ENCODE data around the gene KLHL2. TPM values are rescaled to one million over a fixed set of nuclear protein-coding genes. Genes with fewer than 3 reads are reported as not detected.
"Not testable (repeated sequence)": the region's sequence is repeated elsewhere in the genome, so short reads cannot be mapped to it uniquely, and the experiment has no call there.

Gene KLHL2
- total RNA-seq, 4 donors from 2014 or later: 3.6 to 7.9 (median 6.4) TPM

DNA sequence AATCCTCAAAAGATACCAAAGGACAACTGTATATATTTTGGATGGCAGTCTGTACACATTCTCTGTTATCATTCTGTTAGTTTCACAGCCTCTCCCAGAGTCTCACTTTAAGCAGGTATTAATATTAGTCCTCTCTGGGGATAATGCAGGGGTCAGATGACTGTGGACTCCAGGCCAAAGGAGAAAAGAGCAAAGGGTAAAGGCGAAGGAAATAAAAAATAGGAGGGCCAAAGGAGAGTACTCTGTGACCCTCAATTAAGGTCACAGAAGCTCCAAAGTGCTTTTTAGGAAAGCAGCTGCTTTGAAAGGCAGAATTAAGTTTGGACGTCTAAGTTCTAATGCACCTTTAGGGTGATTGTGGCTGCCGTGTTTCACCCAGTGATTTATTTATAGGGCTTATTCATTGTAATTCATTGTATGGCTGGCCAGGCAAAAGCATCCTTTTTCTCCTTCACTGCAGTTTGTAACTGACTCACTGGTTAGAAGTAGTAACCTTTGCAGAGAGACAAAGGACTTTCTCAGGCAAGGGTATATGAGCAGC is 127.9 kb downstream of the KLHL2 start:
- Histone ChIP-seq H3K27me3 (no peaks in the 10 kb centered on the region), H3K4me3 (no peak overlapping the region), H3K27ac (no peak overlapping the region), H3K4me1 (no peaks in the 10 kb centered on the region), H3K36me3 (peaks cover 0 to 10% of the 10 kb centered on the region in 2 donors), H3K9me3 (no peaks in the 10 kb centered on the region)
- DNase-seq (no peak), ATAC-seq (no peak)
- TF ChIP-seq, protein P1, sequence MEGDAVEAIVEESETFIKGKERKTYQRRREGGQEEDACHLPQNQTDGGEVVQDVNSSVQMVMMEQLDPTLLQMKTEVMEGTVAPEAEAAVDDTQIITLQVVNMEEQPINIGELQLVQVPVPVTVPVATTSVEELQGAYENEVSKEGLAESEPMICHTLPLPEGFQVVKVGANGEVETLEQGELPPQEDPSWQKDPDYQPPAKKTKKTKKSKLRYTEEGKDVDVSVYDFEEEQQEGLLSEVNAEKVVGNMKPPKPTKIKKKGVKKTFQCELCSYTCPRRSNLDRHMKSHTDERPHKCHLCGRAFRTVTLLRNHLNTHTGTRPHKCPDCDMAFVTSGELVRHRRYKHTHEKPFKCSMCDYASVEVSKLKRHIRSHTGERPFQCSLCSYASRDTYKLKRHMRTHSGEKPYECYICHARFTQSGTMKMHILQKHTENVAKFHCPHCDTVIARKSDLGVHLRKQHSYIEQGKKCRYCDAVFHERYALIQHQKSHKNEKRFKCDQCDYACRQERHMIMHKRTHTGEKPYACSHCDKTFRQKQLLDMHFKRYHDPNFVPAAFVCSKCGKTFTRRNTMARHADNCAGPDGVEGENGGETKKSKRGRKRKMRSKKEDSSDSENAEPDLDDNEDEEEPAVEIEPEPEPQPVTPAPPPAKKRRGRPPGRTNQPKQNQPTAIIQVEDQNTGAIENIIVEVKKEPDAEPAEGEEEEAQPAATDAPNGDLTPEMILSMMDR (IDR thresholded peaks at IDR 0.05 in 4 of 5, conservative IDR thresholded peaks at IDR 0.05 in 1 of 5): no peak
- no peak for TF ChIP-seq POLR2A (IDR thresholded peaks at IDR 0.05)
- in situ Hi-C loops (cut with MboI; ENCODE audit: low sequenced_read_pairs in 4 of 4) (loop anchor here in 2 of 4 donors (10.0 to 25.0 kb wide), 2 partner anchors 123 to 220 kb away; partner anchors contain the start of genes KLHL2 (in 1 of the 2) and TMEM192 (in 1 of the 2)), intact Hi-C loops (cut with DNase I; ENCODE audit: low total_unique reads) (no loop called here)

DNA sequence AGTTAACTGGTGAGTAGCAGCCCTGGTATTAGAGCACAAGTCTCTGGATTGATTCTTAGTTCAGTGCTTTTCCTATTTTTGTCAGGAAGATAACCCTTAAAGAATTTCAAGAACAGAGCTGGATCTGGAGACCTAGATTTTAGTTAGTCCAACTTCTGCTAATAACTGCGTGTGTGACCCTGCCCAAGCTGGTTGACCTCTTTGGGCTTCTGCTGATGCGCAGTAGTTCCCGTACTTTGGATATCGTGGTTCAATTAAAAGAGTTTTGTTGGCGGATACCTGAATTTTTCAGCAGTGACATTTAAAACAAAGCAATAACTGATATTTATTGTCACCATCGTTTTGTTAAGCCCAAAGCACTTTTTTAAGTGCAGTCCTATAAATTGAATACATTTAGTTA is 129.4 kb downstream of the KLHL2 start:
- TF ChIP-seq POLR2A (IDR thresholded peaks at IDR 0.05): no peak
- TF ChIP-seq, protein P1 (IDR thresholded peaks at IDR 0.05 in 4 of 5, conservative IDR thresholded peaks at IDR 0.05 in 1 of 5): no peak
- H3K4me1 ChIP-seq: no peaks in the 10 kb centered on the region
- in situ Hi-C loops (cut with MboI; ENCODE audit: low sequenced_read_pairs in 4 of 4) (loop anchor here in 2 of 4 donors (10.0 to 25.0 kb wide), 2 partner anchors 124 to 222 kb away; partner anchors contain the start of genes KLHL2 (in 1 of the 2) and TMEM192 (in 1 of the 2)), intact Hi-C loops (cut with DNase I; ENCODE audit: low total_unique reads) (no loop called here)
- no peak for ATAC-seq
- no peak for DNase-seq
- no peak overlapping the region for H3K27ac ChIP-seq
- H3K9me3 ChIP-seq: no peaks in the 10 kb centered on the region
- H3K4me3 ChIP-seq: no peak overlapping the region
- H3K36me3 ChIP-seq: peaks cover 0 to 15% of the 10 kb centered on the region in 2 donors
- H3K27me3 ChIP-seq: no peaks in the 10 kb centered on the region

DNA sequence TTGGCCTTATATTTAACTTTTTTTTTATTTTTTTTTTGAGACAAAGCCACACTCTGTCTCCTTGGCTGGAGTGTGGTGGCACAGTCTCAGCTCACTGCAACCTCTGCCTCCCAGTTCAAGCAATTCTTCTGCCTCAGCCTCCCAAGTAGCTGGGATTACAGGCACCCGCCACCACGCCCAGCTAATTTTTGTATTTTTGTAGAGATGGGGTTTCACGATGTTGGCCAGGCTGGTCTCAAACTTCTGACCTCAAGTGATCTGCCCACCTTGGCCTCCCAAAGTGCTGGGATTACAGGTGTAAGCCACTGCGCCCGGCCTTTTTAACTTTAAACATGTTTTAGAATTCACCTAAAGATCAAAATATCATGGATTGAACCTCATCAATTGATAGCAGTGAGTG is 135.0 kb downstream of the KLHL2 start:
- H3K4me1 ChIP-seq; DNase-seq; H3K27me3 ChIP-seq; H3K4me3 ChIP-seq; H3K9me3 ChIP-seq; intact Hi-C loops (cut with DNase I; ENCODE audit: low total_unique reads); ATAC-seq; H3K27ac ChIP-seq: not testable (repeated sequence)
- peaks cover 0 to 15% of the 10 kb centered on the region in 2 donors for H3K36me3 ChIP-seq
- in situ Hi-C loops (cut with MboI; ENCODE audit: low sequenced_read_pairs in 4 of 4): loop anchor here in 1 of 4 donors (25.0 kb wide), 1 partner anchor 130 kb away; the partner anchor contains the start of gene KLHL2

DNA sequence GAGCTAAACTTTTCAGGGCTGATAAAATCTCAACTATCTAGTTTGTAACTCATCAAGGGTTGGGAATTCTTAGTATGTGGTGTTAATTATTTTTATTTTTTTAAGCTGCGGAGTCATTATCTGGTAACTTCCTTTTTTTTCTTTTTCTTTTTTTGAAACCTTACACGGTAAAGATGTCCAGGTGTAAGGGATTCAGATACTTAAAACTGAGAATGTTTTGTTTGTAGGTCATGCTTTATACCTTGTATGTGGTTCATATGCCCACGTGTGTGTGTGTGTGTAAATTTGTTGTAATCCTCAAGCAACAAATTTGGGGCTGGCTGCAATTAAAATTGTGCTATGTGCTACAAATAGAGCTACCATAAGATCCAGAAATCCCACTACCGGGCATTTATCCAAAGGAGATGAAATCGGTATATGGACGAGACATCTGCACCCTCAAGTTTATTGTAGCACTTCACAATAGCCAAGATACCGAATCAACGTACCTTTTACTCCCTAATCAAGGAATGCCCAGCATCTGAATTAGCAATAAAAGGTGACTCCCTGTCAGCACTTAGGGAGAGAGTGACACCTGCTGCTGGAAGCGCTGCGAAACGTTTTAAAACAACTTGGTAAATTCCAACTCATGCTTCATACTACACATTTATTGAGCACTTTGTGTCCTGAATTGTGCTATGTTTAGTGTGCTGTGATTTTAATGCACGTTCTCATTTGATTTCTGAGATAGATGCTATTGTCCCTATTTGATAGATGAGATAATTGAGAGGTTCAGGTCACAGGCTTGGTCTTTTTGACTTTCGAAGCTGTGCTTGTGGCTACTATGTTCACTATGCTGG is 136.2 kb downstream of the KLHL2 start:
- in situ Hi-C loops (cut with MboI; ENCODE audit: low sequenced_read_pairs in 4 of 4) (loop anchor here in 1 of 4 donors (25.0 kb wide), 1 partner anchor 131 kb away; the partner anchor contains the start of gene KLHL2), intact Hi-C loops (cut with DNase I; ENCODE audit: low total_unique reads) (no loop called here)
- Histone ChIP-seq H3K4me1 (no peaks in the 10 kb centered on the region), H3K27me3 (no peaks in the 10 kb centered on the region), H3K27ac (no peak overlapping the region), H3K9me3 (no peaks in the 10 kb centered on the region), H3K36me3 (peaks cover 0 to 15% of the 10 kb centered on the region in 2 donors), H3K4me3 (no peak overlapping the region)
- no peak for TF ChIP-seq POLR2A (IDR thresholded peaks at IDR 0.05)
- TF ChIP-seq, protein P1 (IDR thresholded peaks at IDR 0.05 in 4 of 5, conservative IDR thresholded peaks at IDR 0.05 in 1 of 5): no peak
- ATAC-seq (no peak), DNase-seq (no peak)
